Heart left ventricle (tissue), 16 donors: ENCODE measurements around the gene PRKAA1. TPM values are rescaled to one million over a fixed set of nuclear protein-coding genes. Genes with fewer than 3 reads are reported as not detected.
"Not testable (repeated sequence)": the region's sequence is repeated elsewhere in the genome, so short reads cannot be mapped to it uniquely, and the experiment has no call there.

ENCODE experiments used
- ATAC-seq, 4 donors: fragments of 200-7000 bp; cut with Tn5 transposase; one replicate each; pipeline ENCODE4 v1.9.1; 2020 to 2022; ENCODE audit warnings: moderate library complexity in 4 of 4, mild to moderate bottlenecking in 3 of 4, moderate number of reproducible peaks in 1 of 4
- DNase-seq, 5 donors: peaks; one replicate each; pipeline ENCODE4 v3.0.0-alpha.2; 2020
- H3K27ac ChIP-seq, 12 donors: fragments of 200-600 bp; sonication (generic) in 4 of 12; one replicate each; pipeline versions ENCODE4 v1.5.0 to v1.8.0; 2016 to 2022; ENCODE audit warnings: mild to moderate bottlenecking in 2 of 12
- H3K27me3 ChIP-seq, 9 donors: fragments of 200-600 bp; sonication (generic) in 2 of 9; one replicate each; pipeline versions ENCODE4 v1.5.1 to v1.8.0; 2016 to 2022; ENCODE audit warnings: mild to moderate bottlenecking in 3 of 9
- H3K36me3 ChIP-seq, 9 donors: fragments of 200-600 bp; sonication (generic) in 2 of 9; one replicate each; pipeline versions ENCODE4 v1.5.0 to v1.8.0; 2018 to 2022; ENCODE audit warnings: mild to moderate bottlenecking in 2 of 9
- H3K4me1 ChIP-seq, 12 donors: fragments of 200-600 bp; sonication (generic) in 4 of 12; one replicate each; pipeline versions ENCODE4 v1.5.0 to v1.8.0; 2016 to 2022; ENCODE audit warnings: mild to moderate bottlenecking in 3 of 12
- H3K4me3 ChIP-seq, 12 donors: fragments of 200-600 bp; sonication (generic) in 4 of 12; one replicate each; pipeline versions ENCODE4 v1.5.0 to v1.8.0; 2017 to 2022; ENCODE audit warnings: mild to moderate bottlenecking in 9 of 12, moderate library complexity in 4 of 12
- H3K9me3 ChIP-seq, 12 donors: fragments of 200-600 bp; sonication (generic) in 4 of 12; one replicate each; pipeline versions ENCODE4 v1.5.0 to v1.8.0; 2016 to 2022; ENCODE audit warnings: mild to moderate bottlenecking in 1 of 12
- POLR2A ChIP-seq, 2 donors: fragments of 450-650 bp; IDR thresholded peaks; one replicate each; pipeline ENCODE4 v1.6.1; 2017; ENCODE audit warnings: antibody characterized with exemption in 2 of 2, mild to moderate bottlenecking in 2 of 2, moderate library complexity in 2 of 2
- WGBS, 4 donors: extraction: QIAGEN DNeasy Blood & Tissue Kit in 2 of 4; methylation state at CpG; one replicate each; pipeline versions ENCODE4 v1.1.5 to v1.1.7; 2013 to 2018; 5-methylcytosine and 5-hydroxymethylcytosine counted together
- intact Hi-C, 10 donors: fragments of 100-400 bp; cut with DNase I; formaldehyde crosslinking; loops; one replicate each; pipeline versions ENCODE4 v1.11.1 to v1.14.2; 2022
- polyA plus RNA-seq, 2 donors: library from polyadenylated mRNA; stranded (reverse); fragments of 200-250 nt; gene quantifications; one replicate each; pipeline ENCODE4 v1.2.3, GENCODE V29; 2013
- total RNA-seq, 9 donors: library from RNA; depleted of rRNA in 2 of 9; stranded (reverse); fragments of >200 nt in 2 of 9; fragmentation: NEBNext Ultra II Directional in 3 of 9; extraction: Animal tissue kit (Norgen Biotek cat#: 25700) in 3 of 9; gene quantifications; one replicate each; pipeline versions ENCODE4 v1.1.0 to v1.2.4, GENCODE V29; 2016 to 2023
- TF ChIP-seq, protein P1 (sequence below), 12 donors: fragments of 200-600 bp; sonication (generic) in 4 of 12; IDR thresholded peaks; one replicate each; pipeline versions ENCODE4 v1.5.0 to v1.8.0; 2018 to 2022; ENCODE audit warnings: antibody characterized with exemption in 12 of 12, mild to moderate bottlenecking in 5 of 12
- donor health status: ischemic (EF 13 %, LVEDD 7.1; RV severe dilation, severe dysfunction).
- donor health status: healthy with polysubstance abuse.
- donor health status: DM: no; HTN: yes; CAD: no.
- donor health status: DM: no; HTN: no; CAD: no.
- donor health status: ischemic (EF 25% LVEDD 6.9; RV normal size, moderate dysfunction).
- donor health status: ischemic (EF 25% LVEDD 5.7; RV mildly dilated, moderate dysfunction).
- donor health status: healthy.
- donor health status: DM: yes; HTN: yes; CAD: no.
- donor health status: ischemic (EF 35%, LVEDD 5.7; RV mildly dilated, moderate dysfunction).
- donor health status: nonischemic (EF 11% LVEDD 7.7; RV severe dilation, severe dysfunction).
- donor health status: DM: yes; HTN: yes; CAD: no.
- donor health status: PGD.
- donor health status: ischemic (EF 29% LVEDD 5.4; RV normal size, mild dysfunction).
- donor health status: nonischemic (EF 23%, LVEDD 6.1; RV moderate dilation, normal function).

Gene PRKAA1
- total and polyA plus RNA-seq, 11 donors, result 13.5 to 53.3 (median 42.6) TPM

DNA sequence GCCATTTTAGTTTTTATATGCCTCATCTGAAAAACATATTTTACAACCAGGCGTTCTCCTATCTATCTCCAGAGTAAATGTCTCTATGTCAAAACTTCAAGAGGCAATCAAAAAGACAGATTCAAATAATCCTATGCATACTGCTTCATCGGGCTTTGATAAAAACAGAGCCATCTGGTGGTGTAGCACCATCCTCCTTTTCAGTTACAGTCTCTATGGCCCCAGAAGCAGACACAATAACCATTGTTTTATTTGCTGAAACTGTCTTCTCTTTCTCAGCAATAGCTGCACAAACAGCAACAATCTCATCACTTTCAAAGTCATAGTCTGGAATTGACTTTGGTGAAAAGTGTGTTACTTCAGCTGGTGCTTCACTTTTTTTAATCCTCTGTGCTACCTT is 82.2 kb downstream of the PRKAA1 start:
- WGBS, 4 donors, result 27 to 61% (median 33%) methylated on average over 2 of the region's 2 CpGs
- peaks cover 0 to 12% (median 0%) of the 10 kb centered on the region in 12 donors for H3K9me3 ChIP-seq

DNA sequence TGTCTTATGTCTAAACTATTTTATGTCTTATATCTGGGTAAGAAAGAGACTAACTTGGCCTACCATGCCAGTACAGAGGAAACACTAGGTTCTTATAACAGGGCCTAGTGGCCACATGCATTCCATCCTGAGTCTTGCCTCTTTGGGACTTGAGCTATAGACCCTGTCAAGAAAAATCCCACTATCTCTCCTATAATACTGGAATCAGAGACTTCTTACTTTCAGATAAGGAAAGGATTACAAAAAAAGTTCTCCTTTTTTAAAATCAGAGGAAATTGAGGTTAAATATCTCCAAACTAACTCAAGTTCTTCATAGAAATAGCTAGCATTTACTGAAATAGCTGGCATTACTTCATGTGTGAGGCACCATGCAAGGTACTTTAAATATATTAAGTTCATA is 84.2 kb downstream of the PRKAA1 start:
- no peak for TF ChIP-seq POLR2A (IDR thresholded peaks at IDR 0.05)
- TF ChIP-seq, protein P1, sequence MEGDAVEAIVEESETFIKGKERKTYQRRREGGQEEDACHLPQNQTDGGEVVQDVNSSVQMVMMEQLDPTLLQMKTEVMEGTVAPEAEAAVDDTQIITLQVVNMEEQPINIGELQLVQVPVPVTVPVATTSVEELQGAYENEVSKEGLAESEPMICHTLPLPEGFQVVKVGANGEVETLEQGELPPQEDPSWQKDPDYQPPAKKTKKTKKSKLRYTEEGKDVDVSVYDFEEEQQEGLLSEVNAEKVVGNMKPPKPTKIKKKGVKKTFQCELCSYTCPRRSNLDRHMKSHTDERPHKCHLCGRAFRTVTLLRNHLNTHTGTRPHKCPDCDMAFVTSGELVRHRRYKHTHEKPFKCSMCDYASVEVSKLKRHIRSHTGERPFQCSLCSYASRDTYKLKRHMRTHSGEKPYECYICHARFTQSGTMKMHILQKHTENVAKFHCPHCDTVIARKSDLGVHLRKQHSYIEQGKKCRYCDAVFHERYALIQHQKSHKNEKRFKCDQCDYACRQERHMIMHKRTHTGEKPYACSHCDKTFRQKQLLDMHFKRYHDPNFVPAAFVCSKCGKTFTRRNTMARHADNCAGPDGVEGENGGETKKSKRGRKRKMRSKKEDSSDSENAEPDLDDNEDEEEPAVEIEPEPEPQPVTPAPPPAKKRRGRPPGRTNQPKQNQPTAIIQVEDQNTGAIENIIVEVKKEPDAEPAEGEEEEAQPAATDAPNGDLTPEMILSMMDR (IDR thresholded peaks at IDR 0.05), result no peak
- H3K27ac ChIP-seq, result no peak overlapping the region
- ATAC-seq, result no peak
- DNase-seq, result no peak
- peaks cover 0 to 21% (median 0%) of the 10 kb centered on the region in 12 donors for H3K9me3 ChIP-seq
- intact Hi-C loops, result no loop called here
- H3K4me3 ChIP-seq, result no peak overlapping the region
- peaks cover 0 to 8% (median 0%) of the 10 kb centered on the region in 12 donors for H3K4me1 ChIP-seq
- H3K27me3 ChIP-seq, result no peaks in the 10 kb centered on the region
- H3K36me3 ChIP-seq, result peaks cover 0 to 20% (median 9%) of the 10 kb centered on the region in 9 donors

More for the DNA sequence above, 82.2 kb downstream of the PRKAA1 start:
- H3K27me3 ChIP-seq, result no peaks in the 10 kb centered on the region
- intact Hi-C loops, result no loop called here
- DNase-seq (no peak), ATAC-seq (no peak)
- no peak overlapping the region for H3K27ac ChIP-seq
- peaks cover 0 to 8% (median 0%) of the 10 kb centered on the region in 12 donors for H3K4me1 ChIP-seq
- peaks cover 0 to 25% (median 9%) of the 10 kb centered on the region in 9 donors for H3K36me3 ChIP-seq
- TF ChIP-seq, protein P1 (IDR thresholded peaks at IDR 0.05), result peak in 3 of 12 donors; percentile 5 to 14 (median 13)
- no peak for TF ChIP-seq POLR2A (IDR thresholded peaks at IDR 0.05)
- H3K4me3 ChIP-seq, result no peak overlapping the region

DNA sequence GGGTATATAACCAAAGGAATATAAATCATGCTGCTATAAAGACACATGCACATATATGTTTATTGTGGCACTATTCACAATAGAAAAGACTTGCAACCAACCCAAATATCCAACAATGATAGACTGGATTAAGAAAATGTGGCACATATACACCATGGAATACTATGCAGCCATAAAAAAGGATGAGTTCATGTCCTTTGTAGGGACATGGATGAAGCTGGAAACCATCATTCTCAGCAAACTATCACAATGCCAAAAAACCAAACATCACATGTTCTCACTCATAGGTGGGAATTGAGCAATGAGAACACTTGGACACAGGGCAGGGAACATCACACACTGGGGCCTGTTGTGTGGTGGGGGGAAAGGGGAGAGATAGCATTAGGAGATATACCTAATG is 87.6 kb downstream of the PRKAA1 start:
- intact Hi-C loops, H3K4me1 ChIP-seq, ATAC-seq, H3K27me3 ChIP-seq, H3K4me3 ChIP-seq, DNase-seq, H3K27ac ChIP-seq: not testable (repeated sequence)
- Histone ChIP-seq H3K36me3 (peaks cover 0 to 13% (median 0%) of the 10 kb centered on the region in 9 donors), H3K9me3 (peaks cover 0 to 31% (median 5%) of the 10 kb centered on the region in 12 donors)

Other genes starting within 250 kb of the PRKAA1 start
- gene PTGER4, start 118.5 kb downstream of the PRKAA1 start, total RNA-seq, result 10 to 100 TPM in 5 of 9 donors, 1 to 10 TPM in 4; 6.4 to 43.7 (median 12.3) TPM
- gene PTGER4, start 118.5 kb downstream of the PRKAA1 start, polyA plus RNA-seq, result 1 to 10 TPM; 2.1 to 5.1 TPM
- 10 to 100 TPM; 11.3 to 20.0 (median 14.2) TPM for gene TTC33, start 42.4 kb downstream of the PRKAA1 start, total RNA-seq
- 10 to 100 TPM in 1 of 2 donors, 1 to 10 TPM in 1; 5.6 to 14.3 TPM for gene TTC33, start 42.4 kb downstream of the PRKAA1 start, polyA plus RNA-seq
- 100 to 1,000 TPM in 7 of 9 donors, 10 to 100 TPM in 2; 32.7 to 838 (median 595) TPM for gene RPL37, start 36.8 kb upstream of the PRKAA1 start, total RNA-seq
- 100 to 1,000 TPM; 848 to 898 TPM for gene RPL37, start 36.8 kb upstream of the PRKAA1 start, polyA plus RNA-seq
- 10 to 100 TPM in 1 of 9 donors, 1 to 10 TPM in 8; 5.2 to 13.0 (median 6.1) TPM for gene CARD6, start 43.0 kb upstream of the PRKAA1 start, total RNA-seq
- gene CARD6, start 43.0 kb upstream of the PRKAA1 start, polyA plus RNA-seq, result 1 to 10 TPM; 2.2 to 3.1 TPM
- gene C7, start 111.1 kb upstream of the PRKAA1 start, total RNA-seq, result 100 to 1,000 TPM in 4 of 9 donors, 10 to 100 TPM in 5; 69.8 to 346 (median 89.2) TPM
- gene C7, start 111.1 kb upstream of the PRKAA1 start, polyA plus RNA-seq, result 100 to 1,000 TPM in 1 of 2 donors, 10 to 100 TPM in 1; 69.5 to 252 TPM